DMS79 treated with DMSO at 0.1 percent for 48 hours (cell line): Measurements from ENCODE around the gene LITAF.

Source experiments
- DNase-seq: peaks from one replicate; lab custom pipeline; 2025; lab: John Stamatoyannopoulos, UW

The LITAF gene

DNA sequence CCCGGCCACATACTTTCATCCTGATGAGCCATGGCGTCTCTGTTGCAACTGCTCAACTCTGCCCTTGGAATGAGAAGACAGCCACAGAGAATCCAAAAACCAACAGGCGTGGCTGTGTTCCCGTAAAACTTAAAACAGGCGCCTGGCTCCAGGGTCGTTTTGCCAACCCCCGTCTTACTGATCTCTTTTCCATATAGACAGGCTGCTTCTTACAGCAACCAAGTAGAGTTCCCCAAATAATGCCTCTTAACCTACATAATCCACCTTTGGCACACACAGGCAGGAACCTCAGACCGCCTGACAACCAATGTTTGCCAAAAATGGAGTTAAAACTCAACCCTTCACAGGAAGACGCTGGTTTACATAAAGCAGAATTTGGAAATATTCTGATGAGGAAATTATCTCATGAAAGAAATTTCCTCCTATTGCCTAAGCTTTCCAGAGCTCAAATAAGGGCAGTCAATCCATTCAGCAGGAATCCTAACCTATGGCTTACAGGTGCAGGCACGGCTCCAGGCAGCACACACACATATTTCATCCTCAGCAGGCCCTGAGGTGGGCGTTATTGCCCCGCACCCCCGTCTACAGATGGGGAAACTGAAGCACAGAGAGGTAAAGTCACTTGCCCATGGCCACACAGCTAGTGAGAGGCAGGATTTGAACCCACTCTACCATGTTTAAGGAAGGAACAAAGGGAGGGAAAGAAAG lies 35.8 kb downstream of the LITAF start:
- DNase-seq = no peak

DNA sequence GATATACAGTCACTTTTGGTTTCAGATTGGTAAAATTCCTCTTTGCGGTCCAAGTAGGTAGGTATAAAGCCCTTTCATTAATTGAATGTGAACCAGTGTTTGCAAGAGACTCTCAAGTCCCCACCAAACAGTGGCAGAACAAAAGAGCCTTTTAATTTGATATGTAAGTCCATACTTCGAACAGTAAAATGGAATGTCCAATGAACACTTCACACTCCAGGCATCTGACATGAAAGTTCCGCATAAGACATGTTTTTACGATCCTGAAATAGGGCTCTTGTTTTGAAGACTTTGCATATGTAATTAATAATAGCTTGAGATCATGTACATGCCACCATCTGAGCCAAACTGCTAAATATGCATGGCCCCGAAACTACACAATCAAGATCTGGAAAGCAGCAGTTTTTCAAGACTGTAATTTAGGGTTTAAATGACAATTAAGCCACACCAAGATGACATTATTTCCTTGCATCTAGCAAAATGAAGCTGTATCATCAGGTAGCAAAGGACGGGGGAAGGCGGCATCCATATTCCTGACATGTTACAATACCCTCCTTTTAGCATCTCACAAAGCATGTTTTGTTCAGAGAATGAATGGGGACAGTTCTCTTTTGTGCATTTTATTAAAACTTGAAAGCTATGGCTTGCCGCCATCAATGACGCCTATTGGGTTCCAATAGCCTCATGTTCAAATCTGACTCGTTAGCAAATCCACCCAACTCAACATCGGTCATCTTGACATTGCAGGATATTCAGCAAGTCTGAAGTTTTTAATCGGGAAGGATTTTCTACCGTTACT lies 39.4 kb downstream of the LITAF start:
- no peak for DNase-seq

DNA sequence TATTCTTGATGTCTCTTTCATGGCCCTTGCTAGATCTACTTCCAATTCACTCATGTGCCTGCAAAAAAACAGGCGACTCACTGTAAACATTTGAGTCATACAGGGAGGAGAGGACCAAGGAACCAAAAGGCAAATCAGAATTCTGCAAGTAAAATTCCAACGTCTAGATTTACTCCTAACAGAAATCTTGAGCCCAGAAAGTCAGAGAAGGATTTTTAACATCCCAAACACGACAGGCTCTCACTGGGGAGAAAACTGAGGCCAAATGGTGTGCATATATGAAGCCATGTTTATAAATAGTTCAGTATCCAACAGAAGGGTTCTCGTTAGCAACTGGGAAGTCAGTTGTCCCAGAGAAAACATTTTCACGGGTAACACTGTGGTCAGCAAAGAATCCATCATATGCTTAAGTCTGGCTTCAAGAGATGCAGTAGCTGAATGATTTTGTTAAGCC lies 40.1 kb downstream of the LITAF start:
- DNase-seq = no peak

DNA sequence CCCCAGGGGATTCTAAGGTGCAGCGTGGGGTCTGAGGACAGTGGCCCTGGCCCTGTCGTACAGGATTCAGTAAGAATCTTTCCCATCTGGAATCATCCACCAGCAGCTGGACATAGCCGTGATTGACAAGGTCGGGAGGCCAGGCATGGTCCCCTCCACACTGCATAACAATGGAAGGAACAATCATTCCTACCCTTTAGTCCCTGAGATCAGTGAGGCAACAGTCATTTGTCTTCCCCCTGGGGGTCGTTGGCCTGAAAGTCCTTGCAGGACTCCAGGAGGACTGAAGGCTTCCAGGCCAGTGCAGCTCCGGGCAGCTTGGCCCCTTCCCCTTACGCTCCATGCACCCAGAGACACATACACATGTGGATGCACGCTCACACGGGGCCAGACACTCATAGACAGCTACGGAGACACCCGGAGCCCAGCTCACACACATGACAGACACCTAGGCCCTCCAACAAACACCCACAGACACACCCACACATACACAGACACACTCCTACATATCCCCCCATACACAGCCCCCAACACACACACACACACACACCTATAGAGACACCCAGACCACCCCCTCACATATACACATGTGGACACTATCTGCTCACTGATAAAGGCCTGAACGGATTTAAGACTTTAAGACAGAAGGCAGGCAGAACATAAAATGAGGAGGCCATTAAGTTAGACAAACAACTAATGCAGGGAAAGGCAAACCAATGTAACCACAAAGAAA lies 42.9 kb downstream of the LITAF start:
- no peak for DNase-seq

DNA sequence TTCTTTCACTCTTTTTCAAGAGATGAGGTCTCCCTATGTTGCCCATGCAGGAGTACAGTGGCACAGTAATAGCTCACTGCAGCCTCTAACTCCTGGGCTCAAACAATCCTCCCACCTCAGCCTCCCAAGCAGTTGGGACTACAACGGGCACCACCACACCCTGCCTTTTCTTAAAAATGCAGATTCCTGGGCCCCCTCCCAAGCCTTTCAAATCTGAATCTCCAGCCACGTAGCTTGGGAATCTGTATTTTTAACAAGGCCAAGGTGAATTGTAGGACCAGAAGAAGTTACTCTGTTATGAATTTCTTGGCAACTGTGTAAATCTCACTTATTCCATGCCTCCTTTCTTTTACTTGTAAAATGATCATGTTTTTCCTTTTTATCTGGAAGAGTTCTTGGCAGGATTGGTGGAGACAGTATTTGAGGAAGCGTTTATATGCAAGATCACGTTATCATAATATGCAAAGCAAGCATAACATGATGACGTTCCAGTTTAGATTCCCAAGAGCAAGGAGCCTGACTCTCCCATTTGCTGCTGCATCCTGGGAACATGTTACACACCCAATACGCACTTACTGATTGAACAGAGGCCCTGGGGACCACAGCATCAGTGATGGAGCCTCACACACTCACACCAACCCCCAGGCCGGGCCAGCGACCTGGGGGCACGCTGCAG lies 44.5 kb downstream of the LITAF start:
- no peak for DNase-seq

DNA sequence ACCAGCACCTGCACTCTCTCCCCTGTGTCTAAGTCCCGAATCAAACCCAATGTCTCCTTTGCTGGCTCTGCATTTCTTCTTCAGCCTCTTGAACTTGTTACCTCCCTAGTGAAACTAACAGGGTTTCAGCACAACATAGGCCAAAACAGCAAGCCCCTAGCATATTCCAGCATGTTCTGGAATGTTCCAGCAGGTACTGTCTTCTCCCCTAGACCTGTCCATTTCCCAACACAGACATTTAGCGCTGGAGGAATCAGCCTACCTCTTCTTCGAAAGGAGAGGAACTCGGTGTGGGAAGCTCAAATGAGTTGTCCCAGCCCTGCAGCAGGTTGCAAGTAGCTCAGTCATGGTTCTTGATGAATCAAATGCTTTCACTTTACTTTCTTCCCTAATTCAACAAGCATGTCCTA lies 47.1 kb downstream of the LITAF start:
- no peak for DNase-seq

DNA sequence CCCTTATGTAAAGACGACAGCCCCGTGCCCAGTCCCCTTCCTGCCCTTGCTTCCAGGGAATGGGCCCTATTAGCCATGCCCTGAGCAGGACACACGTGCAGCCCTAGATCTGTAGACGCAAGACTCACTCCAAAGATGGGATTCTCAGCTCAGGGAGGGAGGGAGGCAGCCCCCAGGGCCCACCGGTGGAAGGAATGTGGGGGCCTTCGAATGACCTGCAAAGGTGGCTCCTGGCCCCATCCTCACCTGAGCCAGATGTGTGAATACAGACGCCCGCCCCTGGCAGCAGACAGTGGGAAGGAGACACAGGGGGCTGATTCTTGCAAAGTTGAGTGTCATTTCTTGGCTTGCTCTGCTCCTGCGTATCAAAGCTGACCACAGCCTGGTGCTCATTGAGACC lies 47.8 kb downstream of the LITAF start:
- DNase-seq = no peak

DNA sequence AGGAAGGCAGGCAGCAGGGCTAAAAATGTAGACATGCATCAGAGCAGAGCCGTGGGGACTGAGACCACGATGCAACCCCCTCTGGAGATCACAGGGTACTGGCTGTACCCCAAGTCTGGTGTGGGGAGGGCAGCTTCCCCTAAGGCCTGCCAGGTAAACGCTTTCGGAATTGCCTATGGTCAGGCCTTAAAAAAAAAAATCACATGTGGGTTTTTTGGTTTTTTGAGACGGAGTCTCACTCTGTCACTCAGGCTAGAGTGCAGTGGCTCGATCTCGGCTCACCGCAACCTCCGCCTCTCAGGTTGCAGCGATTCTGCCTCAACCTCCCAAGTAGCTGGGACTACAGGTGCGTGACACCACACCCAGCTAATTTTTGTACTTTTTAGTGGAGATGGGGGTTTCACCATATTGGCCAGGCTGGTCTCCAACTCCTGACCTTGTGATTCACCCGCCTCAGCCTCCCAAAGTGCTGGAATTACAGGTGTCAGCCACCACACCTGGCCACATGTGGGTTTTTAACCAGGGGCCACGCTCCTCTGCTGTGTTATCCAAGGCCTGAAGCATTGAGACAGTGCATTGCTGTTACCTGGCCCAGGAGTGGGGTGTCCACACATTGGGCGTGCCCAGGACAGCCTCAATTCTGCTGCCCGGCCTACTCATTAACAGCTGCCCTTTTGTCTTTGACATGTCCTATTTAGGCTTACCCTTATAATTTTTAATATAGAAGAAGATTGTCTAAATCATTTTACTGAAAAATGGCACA lies 50.4 kb downstream of the LITAF start:
- no peak for DNase-seq

DNA sequence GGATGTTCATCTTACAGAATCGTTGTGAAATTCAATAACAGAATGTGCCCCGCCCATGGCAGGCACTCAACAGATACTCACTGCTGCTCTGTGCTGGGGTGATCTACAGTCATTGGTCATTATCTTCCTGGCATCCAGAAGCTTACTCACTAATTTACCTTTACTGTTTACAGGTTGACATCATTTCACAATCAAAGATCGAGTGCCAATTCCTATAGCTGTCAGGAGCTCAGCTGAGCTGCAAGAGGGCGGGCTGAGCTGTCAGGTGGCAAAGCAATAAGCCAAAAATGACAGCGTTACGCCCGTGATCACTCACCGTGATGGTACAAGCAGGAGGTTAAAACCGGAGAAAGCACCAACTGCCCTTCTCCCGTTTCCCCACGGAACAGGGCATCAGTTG lies 51.2 kb downstream of the LITAF start:
- no peak for DNase-seq

DNA sequence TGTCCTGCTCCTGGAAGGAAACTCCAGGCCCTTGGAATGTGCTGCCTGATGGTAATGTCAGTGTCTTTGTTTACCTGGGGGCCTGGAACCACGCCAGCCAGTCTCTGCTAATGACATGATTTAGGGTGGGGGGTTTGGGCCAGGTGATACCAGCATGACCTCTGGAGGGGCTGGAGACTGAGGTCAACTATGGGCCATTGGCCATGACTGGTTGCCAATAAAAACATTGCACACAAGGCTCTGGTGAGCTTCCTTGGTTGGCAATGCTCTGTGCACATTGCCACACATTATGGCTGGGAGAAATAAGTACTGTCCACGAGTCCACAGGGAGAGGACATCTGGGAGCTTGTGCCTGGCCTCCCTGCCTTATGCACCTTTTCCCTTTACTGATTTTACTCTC lies 52.5 kb downstream of the LITAF start:
- no peak for DNase-seq

DNA sequence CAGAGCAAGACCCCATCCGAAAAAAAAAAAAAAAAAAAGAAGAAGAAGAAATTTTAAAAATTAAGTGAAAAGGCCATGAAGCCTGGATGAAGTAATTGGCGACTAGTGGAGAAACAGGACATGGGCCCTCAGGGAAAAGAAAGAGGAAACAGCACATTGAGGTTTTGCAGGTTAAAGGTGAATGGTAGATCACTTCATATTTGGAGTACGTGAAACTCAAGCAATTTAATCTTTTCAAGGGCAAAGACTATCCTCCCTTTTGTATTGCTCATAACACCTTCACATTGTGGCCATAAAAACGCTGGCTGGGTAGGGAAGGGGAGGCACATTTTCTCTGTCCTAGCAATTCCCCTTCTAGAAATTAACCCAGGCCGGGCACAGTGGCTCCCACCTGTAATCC lies 53.1 kb downstream of the LITAF start:
- DNase-seq = no peak

DNA sequence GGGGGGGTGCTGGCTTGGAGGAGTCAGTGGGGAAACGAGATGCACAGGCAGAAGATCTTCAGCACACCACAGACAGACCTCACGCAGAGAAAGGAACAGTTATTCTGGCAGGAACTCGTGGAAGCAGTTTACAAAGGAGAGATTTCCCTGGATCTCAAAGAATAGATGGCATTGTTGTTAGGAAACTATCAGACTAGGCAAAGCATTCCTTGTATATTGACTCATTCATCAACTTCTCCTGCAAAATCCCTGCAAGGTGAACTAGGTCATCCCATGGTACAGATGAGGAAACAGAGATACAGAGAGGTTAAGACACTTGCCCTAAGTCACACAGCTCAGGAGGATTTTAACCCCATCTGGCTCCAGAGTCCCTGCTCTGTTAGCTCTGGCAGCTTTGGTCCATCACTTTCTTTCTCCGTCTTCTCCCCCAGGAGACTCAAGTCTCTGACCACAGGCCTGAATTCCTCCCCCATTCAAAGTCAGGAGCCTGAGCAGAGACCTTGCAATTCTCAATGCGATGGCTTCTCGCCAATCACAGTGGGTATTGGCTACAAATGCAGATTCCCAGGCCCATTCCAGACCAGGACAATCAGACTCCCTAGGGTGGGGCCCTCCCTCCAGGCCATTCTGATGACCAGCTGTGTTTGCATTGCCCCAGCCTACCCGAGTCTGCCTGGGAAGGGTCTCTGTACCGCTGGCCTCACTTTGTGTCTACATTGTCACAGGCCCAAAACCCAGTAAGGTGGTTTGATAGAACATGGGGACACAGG lies 56.4 kb downstream of the LITAF start:
- no peak for DNase-seq

DNA sequence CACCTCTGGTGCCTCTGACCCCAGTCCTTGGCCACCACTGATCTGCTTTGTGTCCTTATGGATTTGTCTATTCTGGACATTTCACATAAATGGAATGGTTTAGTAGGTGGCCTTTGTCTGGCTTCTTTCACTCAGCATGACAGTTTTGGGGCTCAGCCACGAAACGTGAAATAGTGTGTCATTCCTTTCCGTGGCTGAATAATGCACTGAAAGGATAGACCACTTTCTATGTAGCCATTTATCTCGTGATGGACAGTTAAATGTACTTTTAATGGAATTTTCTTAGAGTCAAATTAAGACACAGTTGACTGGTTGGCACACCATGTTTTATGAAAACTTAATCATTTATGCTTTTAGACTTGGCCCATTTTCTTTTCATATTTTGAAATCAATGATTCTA lies 57.4 kb downstream of the LITAF start:
- no peak for DNase-seq

DNA sequence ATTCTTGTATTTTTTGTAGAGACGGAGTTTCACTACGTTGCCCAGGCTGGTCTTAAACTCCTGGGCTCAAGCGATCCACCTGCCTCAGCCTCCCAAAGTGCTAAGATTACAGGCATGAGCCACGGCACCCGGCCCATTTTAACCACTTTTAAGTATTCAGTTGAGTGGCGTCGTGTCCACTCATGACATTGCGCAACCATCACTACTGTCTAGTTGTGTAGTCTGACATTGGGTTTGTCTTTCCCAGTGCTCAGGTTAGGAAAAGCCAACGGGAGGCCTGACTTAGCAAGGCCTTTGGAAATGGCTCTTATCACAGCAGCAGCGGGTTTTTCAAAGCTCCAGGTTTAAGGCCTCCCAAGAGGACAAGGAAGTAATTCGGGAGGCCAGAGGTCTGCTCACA lies 58.7 kb downstream of the LITAF start:
- no peak for DNase-seq

DNA sequence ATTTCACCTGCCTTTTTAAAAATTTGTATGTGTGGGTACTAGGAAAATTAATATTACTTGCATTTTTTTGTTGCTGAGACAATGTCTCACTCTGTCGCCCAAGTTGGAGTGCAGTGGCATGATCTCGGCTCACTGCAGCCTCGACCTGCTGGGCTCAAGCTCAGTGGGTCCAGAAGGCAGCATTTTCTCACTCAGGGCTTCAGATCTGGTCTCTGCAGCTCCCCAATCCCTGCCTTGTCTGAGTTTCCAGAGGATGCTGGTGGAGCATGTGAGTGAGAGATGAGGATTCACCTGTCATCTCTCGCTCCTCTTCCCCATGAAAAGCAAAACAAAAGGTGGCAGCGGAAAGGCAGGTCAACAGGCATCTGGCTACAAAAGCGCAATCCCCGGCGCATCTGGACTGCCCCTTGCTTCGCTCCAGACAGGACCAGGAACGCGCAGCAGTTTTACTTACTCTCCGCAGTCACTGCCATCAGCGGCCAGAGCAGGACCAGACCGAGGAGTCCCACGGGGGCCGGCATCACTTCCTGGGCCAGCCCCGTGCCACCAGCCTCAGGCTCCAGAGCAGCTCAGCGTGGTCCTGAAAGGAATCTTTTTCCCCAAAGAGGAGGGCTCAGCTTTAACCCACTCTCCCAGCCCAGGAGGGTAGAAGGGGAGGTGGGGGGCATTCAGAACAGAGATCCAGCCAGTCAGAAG lies 59.9 kb downstream of the LITAF start:
- no peak for DNase-seq

DNA sequence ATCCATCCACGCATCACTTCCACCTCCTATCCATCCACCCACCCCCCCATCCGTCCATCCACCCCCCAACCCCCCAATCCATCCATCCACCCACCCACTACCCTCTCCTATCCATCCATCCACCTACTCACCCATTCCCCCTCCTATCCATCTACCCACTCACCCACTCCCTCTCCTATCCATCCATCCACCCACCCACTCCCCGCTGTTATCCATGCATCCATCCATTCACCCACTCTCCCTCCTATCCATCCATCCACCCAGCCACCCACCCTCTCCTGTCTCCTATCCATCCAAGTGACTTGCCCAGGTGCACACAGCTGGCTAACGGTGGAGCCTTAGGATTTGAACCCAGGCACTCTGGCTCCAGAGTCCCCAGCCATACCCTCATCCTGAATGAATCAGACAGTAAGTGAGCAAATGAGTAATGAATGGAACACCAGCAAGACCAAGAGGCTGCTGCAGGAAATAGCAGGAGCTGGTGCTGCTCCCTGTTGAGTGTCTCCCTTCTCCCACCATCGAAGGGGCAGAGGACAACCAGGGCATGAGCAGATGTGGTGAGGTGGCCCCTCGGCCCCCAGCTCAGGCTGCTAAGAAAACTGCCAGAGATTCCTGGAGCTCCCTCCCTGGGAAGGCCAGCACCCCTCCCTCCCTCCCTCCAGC lies 62.5 kb downstream of the LITAF start:
- DNase-seq = no peak

DNA sequence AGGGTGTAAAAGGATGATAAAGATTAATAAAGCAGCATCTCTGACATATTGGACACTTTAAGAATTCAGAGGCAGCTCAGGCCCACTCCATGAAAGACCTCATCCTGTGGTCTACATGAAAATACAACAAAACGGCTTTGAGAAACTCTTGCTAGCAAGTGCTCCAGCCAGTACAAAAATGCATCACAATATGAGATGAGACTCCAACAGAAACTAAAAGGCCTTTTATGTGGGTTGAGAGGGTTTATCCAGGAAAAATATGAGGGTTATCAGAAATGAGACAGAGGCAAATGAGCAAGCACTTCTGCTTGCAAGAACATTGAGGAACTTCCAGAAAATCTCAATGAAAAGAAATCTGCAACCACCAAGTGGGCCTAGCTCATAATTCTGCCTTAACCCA lies 65.7 kb downstream of the LITAF start:
- DNase-seq = no peak

DNA sequence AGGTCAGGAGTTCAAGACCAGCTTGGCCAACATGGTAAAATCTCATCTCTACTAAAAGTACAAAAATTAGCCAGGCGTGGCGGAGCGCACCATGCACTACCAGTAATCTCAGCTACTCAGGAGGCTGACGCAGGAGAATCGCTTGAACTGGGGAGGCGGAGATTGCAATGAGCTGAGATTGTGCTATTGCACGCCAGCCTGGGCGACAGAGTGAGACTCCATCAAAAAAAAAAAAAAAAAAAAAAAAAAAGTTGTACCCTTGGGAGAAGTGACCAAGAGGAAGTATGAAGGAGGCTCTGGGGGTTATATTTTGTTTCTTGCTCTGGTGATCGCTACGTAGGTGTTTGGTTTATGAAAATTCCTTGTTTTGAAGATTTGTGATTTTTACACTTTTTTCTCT lies 66.3 kb downstream of the LITAF start:
- DNase-seq = no peak

DNA sequence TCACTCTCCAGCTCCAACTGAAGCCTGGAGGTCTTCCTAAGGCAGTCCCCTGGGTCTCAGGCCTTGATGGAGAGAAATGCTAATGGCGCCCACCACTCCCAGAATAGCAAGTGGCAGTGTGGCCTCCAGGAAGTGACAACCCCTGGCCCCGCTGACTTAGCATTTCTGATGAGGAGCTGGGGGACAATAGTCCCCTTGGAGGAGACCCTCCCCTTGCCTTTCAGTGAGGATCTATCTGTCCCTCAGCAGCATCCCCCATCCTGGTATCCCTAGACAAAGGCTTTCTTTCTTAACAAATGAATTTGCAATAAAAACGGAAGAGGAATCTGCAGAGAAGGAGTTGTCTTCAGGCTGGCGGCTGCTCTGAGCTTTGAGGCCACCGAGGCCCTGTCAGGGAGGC lies 68.8 kb downstream of the LITAF start:
- no peak for DNase-seq
